Measurements from ENCODE around the gene TPD52L1.

Gene TPD52L1

DNA sequence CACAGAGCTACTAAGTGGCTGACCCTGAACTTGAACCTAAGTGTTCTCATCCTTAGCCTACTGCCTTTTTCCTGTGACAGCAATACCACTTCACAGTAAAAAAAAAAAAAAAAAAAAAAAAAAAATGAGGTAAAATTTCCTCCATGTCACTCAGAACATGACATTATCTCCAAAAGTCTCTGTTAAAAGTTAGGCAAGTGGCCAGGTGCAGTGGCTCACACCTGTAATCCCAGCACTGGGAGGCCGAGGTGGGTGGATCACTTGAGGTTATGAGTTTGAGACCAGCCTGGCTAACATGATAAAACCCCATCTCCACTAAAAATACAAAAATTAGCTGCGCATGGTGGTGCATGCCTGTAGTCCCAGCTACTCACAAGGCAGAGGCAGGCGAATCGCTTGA is 159.4 kb downstream of the TPD52L1 start:
- DNase-seq = no peak
